ENCODE measurements around the gene PHOX2A.

DNA sequence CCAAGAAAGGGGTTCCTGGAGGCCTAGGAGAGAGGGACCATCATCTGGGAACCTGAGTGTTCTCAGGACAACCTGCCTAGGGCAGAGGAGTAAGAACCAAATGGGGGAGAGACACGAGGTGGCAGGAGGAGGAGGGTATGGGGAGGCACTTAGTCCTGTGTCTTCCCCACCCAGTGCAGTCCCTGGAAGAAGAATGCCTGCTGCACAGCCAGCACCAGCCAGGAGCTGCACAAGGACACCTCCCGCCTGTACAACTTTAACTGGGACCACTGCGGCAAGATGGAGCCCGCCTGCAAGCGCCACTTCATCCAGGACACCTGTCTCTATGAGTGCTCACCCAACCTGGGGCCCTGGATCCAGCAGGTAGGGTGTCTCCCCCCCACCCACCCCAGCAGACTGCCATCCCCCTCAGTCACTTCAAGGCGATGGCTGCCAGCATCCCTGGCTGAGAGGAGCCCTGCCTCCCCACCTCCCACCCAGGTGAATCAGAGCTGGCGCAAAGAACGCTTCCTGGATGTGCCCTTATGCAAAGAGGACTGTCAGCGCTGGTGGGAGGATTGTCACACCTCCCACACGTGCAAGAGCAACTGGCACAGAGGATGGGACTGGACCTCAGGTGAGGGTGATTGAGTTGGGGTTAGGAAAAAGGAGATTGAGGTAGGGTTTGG, 23.1 kb downstream of the PHOX2A start:
- TF ChIP-seq, protein P1, sequence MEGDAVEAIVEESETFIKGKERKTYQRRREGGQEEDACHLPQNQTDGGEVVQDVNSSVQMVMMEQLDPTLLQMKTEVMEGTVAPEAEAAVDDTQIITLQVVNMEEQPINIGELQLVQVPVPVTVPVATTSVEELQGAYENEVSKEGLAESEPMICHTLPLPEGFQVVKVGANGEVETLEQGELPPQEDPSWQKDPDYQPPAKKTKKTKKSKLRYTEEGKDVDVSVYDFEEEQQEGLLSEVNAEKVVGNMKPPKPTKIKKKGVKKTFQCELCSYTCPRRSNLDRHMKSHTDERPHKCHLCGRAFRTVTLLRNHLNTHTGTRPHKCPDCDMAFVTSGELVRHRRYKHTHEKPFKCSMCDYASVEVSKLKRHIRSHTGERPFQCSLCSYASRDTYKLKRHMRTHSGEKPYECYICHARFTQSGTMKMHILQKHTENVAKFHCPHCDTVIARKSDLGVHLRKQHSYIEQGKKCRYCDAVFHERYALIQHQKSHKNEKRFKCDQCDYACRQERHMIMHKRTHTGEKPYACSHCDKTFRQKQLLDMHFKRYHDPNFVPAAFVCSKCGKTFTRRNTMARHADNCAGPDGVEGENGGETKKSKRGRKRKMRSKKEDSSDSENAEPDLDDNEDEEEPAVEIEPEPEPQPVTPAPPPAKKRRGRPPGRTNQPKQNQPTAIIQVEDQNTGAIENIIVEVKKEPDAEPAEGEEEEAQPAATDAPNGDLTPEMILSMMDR (IDR thresholded peaks at IDR 0.05; ENCODE audit: insufficient read depth, low read depth, low read length) = no peak
- no peak for TF ChIP-seq EZH2 (IDR thresholded peaks at IDR 0.05; ENCODE audit: insufficient read depth, low read length)
